Camera-type eye (tissue), 1 donor: Measurements from ENCODE around the gene ASB10. TPM values are rescaled to one million over a fixed set of nuclear protein-coding genes. Genes with fewer than 3 reads are reported as not detected.

Experiments
- total RNA-seq: library from RNA; depleted of rRNA; stranded (reverse); fragments of >200 nt; gene quantifications from one replicate; pipeline ENCODE4 v1.2.3, GENCODE V29; 2014

Gene ASB10
- total RNA-seq = 0.44 TPM

DNA sequence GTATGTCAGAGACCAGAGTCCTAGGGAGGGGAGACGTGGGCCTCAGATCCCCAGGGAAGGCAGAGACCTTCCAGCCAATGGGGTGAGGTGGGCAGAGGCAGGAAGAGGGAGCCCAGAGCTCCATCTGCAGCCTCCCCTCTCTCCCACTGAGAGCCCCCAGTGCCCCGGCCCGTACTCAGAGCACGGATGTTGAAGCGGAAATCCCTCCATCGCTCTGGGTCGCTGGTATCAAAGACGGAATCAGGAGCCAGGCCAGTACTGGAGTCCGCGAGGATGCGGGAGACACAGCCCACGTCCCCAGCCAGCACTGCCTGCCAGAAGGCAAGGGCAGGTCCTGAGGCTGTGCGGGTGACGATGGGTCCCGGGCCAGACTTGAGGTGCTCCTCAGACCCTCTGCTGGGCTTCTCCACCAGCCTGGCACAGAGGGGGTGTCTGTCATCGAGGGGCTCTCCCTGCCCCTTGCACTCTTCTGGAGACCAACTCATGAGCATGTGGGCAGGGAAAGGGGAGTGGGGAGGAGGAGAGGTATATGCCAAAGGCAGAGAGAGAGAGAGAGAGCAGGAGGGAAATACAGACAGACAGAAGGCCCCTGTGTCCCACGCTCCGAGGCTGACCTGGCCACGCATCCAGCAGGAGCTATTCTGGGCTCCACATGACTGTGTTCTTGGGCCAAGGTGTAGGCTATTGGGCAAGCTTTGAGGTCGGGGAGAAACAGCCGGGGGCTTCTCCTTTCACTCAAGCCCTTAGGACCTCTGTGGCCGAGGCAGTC, at the start of gene ASB10:
Gene ASB10 (minus strand): TSS at position 611 of the 769 bp plus-strand sequence. CDS start 120 bp downstream, at position 491.

DNA sequence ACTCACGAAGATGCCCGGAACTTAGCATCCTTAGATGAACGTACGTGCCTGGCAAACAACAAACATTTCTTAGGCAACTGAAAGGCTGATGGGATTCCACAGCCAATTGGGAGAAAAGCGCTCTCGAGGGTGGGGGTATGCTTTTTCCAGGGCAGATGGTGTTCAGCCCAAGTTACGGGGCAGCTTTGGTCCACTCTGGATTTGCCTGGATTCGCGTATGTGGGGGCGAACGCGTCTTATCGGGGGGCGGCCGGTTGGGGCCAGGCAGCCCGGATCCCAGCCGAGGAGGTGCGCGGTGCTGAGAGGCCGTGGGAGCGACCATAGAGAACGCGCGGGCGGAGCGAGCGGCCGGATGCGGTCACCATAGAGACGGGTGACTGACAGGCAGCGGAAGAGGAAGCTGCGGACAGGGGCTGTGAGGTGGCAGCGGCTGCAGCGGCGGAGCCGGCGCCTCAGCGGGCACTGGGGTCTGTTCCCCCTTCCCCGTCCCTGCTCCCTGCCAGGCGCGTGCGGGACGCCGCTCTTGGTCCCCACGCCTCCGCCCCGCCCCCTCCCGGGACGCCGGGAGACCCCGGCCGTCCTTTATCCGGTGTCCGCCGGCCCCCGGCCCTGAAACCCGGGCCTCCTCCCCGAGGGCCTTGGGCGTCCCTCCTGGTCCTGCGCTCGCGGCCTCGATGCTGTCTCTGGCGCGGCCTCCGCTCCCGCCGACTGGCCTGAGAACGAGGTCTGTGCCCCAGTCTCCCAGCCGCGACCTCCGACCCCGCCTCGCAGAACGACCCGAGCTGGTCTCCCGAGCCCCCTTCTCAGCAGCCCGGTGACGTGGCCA, 45.3 kb upstream of the ASB10 start, which contains the start of gene CHPF2:
Gene CHPF2 (plus strand): TSS at position 393 of the 826 bp plus-strand sequence. CDS start 1,529 bp downstream, outside the sequence.

GRCh38 chr7:151226875-151227782, 40.1 kb upstream of the ASB10 start, which contains the start of gene ABCF2:
Gene ABCF2 (minus strand): TSS chr7:151227205. CDS start chr7:151226458, 747 bp downstream.

GRCh38 chr7:151210087-151210854, 23.2 kb upstream of the ASB10 start, which contains the start of gene H2BK1:
Gene H2BK1 (minus strand): TSS chr7:151210488. CDS start chr7:151210318, 170 bp downstream.

GRCh38 chr7:151167197-151167961, 19.7 kb downstream of the ASB10 start, which contains the start of gene GBX1:
Gene GBX1 (minus strand): TSS chr7:151167694. CDS start chr7:151167548, 146 bp downstream.

Other genes with a start within 250 kb of the ASB10 start
- 22.7 TPM for gene KCNH2, start 208.9 kb downstream of the ASB10 start, total RNA-seq
- gene NOS3, start 196.2 kb downstream of the ASB10 start, total RNA-seq = 7.9 TPM
- 1.9 TPM for gene ATG9B, start 162.8 kb downstream of the ASB10 start, total RNA-seq
- gene ABCB8, start 158.8 kb downstream of the ASB10 start, total RNA-seq = 23.3 TPM
- gene ASIC3, start 138.7 kb downstream of the ASB10 start, total RNA-seq = 4.4 TPM
- 18.6 TPM for gene CDK5, start 129.4 kb downstream of the ASB10 start, total RNA-seq
- gene SLC4A2, start 127.7 kb downstream of the ASB10 start, total RNA-seq = 69.0 TPM
- 65.1 TPM for gene FASTK, start 106.4 kb downstream of the ASB10 start, total RNA-seq
- 21.1 TPM for gene TMUB1, start 103.8 kb downstream of the ASB10 start, total RNA-seq
- gene AGAP3, start 100.8 kb downstream of the ASB10 start, total RNA-seq = 68.7 TPM
- gene GBX1, start 19.6 kb downstream of the ASB10 start, total RNA-seq = not detected
- gene H2BK1, start 23.2 kb upstream of the ASB10 start, total RNA-seq = not detected
- gene ABCF2, start 40.0 kb upstream of the ASB10 start, total RNA-seq = 32.5 TPM
- 31.4 TPM for gene CHPF2, start 45.2 kb upstream of the ASB10 start, total RNA-seq
- gene SMARCD3, start 61.4 kb upstream of the ASB10 start, total RNA-seq = 64.0 TPM
- gene NUB1, start 154.6 kb upstream of the ASB10 start, total RNA-seq = 57.6 TPM
- 19.7 TPM for gene WDR86, start 222.8 kb upstream of the ASB10 start, total RNA-seq